ENCODE data around the gene MYO18B.

The MYO18B gene

GRCh38 chr22:25929321-25929878, 187.4 kb downstream of the MYO18B start:
- TF ChIP-seq NFIC (IDR thresholded peaks at IDR 0.05) (no peak), ZBTB7A (IDR thresholded peaks at IDR 0.05; ENCODE audit: low read depth) (no peak), CEBPB (IDR thresholded peaks at IDR 0.05) (no peak), CREB1 (IDR thresholded peaks at IDR 0.05; ENCODE audit: low read depth) (no peak), EP300 (IDR thresholded peaks at IDR 0.05; ENCODE audit: borderline replicate concordance) (no peak), USF1 (IDR thresholded peaks at IDR 0.05) (no peak), REST (IDR thresholded peaks at IDR 0.05; ENCODE audit: low read depth) (no peak), TCF12 (IDR thresholded peaks at IDR 0.05; ENCODE audit: low read depth) (no peak)

GRCh38 chr22:25930083-25930482, 188.1 kb downstream of the MYO18B start:
- TF ChIP-seq ZBTB7A (IDR thresholded peaks at IDR 0.05; ENCODE audit: low read depth) = no peak
- no peak for TF ChIP-seq NFIC (IDR thresholded peaks at IDR 0.05)
- TF ChIP-seq TCF12 (IDR thresholded peaks at IDR 0.05; ENCODE audit: low read depth) = no peak
- no peak for TF ChIP-seq RAD21 (IDR thresholded peaks at IDR 0.05; ENCODE audit: low read depth)
- no peak for TF ChIP-seq TEAD4 (IDR thresholded peaks at IDR 0.05)
- TF ChIP-seq CREB1 (IDR thresholded peaks at IDR 0.05; ENCODE audit: low read depth) = no peak
- no peak for TF ChIP-seq EP300 (IDR thresholded peaks at IDR 0.05; ENCODE audit: borderline replicate concordance)
- no peak for TF ChIP-seq CEBPB (IDR thresholded peaks at IDR 0.05)
- TF ChIP-seq MAX (IDR thresholded peaks at IDR 0.05) = no peak
- no peak for TF ChIP-seq USF1 (IDR thresholded peaks at IDR 0.05)
- no peak for TF ChIP-seq EGR1 (IDR thresholded peaks at IDR 0.05)
- TF ChIP-seq YY1 (IDR thresholded peaks at IDR 0.05; ENCODE audit: low read depth) = no peak
- TF ChIP-seq TAF1 (IDR thresholded peaks at IDR 0.05; ENCODE audit: low read depth) = no peak
- TF ChIP-seq FOXM1 (IDR thresholded peaks at IDR 0.05; ENCODE audit: borderline replicate concordance, low read depth) = no peak
- no peak for TF ChIP-seq REST (IDR thresholded peaks at IDR 0.05; ENCODE audit: low read depth)

GRCh38 chr22:25930788-25931310, 188.9 kb downstream of the MYO18B start:
- TF ChIP-seq REST (IDR thresholded peaks at IDR 0.05; ENCODE audit: low read depth) (no peak), CREB1 (IDR thresholded peaks at IDR 0.05; ENCODE audit: low read depth) (no peak), ZBTB7A (IDR thresholded peaks at IDR 0.05; ENCODE audit: low read depth) (no peak), USF1 (IDR thresholded peaks at IDR 0.05) (no peak), TEAD4 (IDR thresholded peaks at IDR 0.05) (no peak), TCF12 (IDR thresholded peaks at IDR 0.05; ENCODE audit: low read depth) (no peak), TAF1 (IDR thresholded peaks at IDR 0.05; ENCODE audit: low read depth) (no peak), MAX (IDR thresholded peaks at IDR 0.05) (no peak), NFIC (IDR thresholded peaks at IDR 0.05) (no peak), EP300 (IDR thresholded peaks at IDR 0.05; ENCODE audit: borderline replicate concordance) (no peak), CEBPB (IDR thresholded peaks at IDR 0.05) (no peak), EGR1 (IDR thresholded peaks at IDR 0.05) (no peak)

- no peak for TF ChIP-seq NFIC (IDR thresholded peaks at IDR 0.05)
- no peak for TF ChIP-seq ZBTB7A (IDR thresholded peaks at IDR 0.05; ENCODE audit: low read depth)
- no peak for TF ChIP-seq USF1 (IDR thresholded peaks at IDR 0.05)
- no peak for TF ChIP-seq TAF1 (IDR thresholded peaks at IDR 0.05; ENCODE audit: low read depth)
- TF ChIP-seq CEBPB (IDR thresholded peaks at IDR 0.05) = no peak
- TF ChIP-seq MAX (IDR thresholded peaks at IDR 0.05) = no peak
- TF ChIP-seq TCF12 (IDR thresholded peaks at IDR 0.05; ENCODE audit: low read depth) = no peak
- TF ChIP-seq TEAD4 (IDR thresholded peaks at IDR 0.05) = no peak
These were observed 191.3 kb downstream of the MYO18B start for GRCh38 chr22:25933158-25933788.
